ENCODE results near the gene AMOTL1.

Gene AMOTL1

GRCh38 chr11:94876645-94877442 is 108.7 kb downstream of the AMOTL1 start:
- no peaks in the 10 kb centered on the region for H3K27me3 ChIP-seq (ENCODE audit: insufficient read depth, low read depth, severe bottlenecking)
- DNase-seq: no peak
- no peak overlapping the region for H3K27ac ChIP-seq
- no peak for TF ChIP-seq CTCF (IDR thresholded peaks at IDR 0.05; ENCODE audit: low read depth, low read length)
- H3K36me3 ChIP-seq: peaks cover 64% of the 10 kb centered on the region
- H3K9me3 ChIP-seq (ENCODE audit: severe bottlenecking): no peaks in the 10 kb centered on the region
- no peak overlapping the region for H3K4me3 ChIP-seq (ENCODE audit: low read depth, low read length)

- Histone ChIP-seq H3K36me3 (peaks cover 56% of the 10 kb centered on the region), H3K9me3 (ENCODE audit: severe bottlenecking) (no peaks in the 10 kb centered on the region), H3K27ac (no peak overlapping the region), H3K4me3 (ENCODE audit: low read depth, low read length) (no peak overlapping the region), H3K27me3 (ENCODE audit: insufficient read depth, low read depth, severe bottlenecking) (no peaks in the 10 kb centered on the region)
- TF ChIP-seq CTCF (IDR thresholded peaks at IDR 0.05; ENCODE audit: low read depth, low read length): no peak
- DNase-seq: no peak
These were observed 109.5 kb downstream of the AMOTL1 start for GRCh38 chr11:94877443-94878200.

GRCh38 chr11:94879006-94879405 is 110.8 kb downstream of the AMOTL1 start:
- no peaks in the 10 kb centered on the region for H3K27me3 ChIP-seq (ENCODE audit: insufficient read depth, low read depth, severe bottlenecking)
- DNase-seq: no peak
- no peak overlapping the region for H3K4me3 ChIP-seq (ENCODE audit: low read depth, low read length)
- no peak for TF ChIP-seq CTCF (IDR thresholded peaks at IDR 0.05; ENCODE audit: low read depth, low read length)
- peaks cover 51% of the 10 kb centered on the region for H3K36me3 ChIP-seq
- H3K9me3 ChIP-seq (ENCODE audit: severe bottlenecking): no peaks in the 10 kb centered on the region
- no peak overlapping the region for H3K27ac ChIP-seq

GRCh38 chr11:94880216-94880615 is 112.1 kb downstream of the AMOTL1 start:
- Histone ChIP-seq H3K27ac (no peak overlapping the region), H3K36me3 (peaks cover 40% of the 10 kb centered on the region), H3K4me3 (ENCODE audit: low read depth, low read length) (no peak overlapping the region), H3K27me3 (ENCODE audit: insufficient read depth, low read depth, severe bottlenecking) (no peaks in the 10 kb centered on the region), H3K9me3 (ENCODE audit: severe bottlenecking) (no peaks in the 10 kb centered on the region)
- no peak for TF ChIP-seq CTCF (IDR thresholded peaks at IDR 0.05; ENCODE audit: low read depth, low read length)
- no peak for DNase-seq

GRCh38 chr11:94882931-94883330 is 114.8 kb downstream of the AMOTL1 start:
- DNase-seq: no peak
- no peak for TF ChIP-seq CTCF (IDR thresholded peaks at IDR 0.05; ENCODE audit: low read depth, low read length)
- Histone ChIP-seq H3K36me3 (peaks cover 14% of the 10 kb centered on the region), H3K4me3 (ENCODE audit: low read depth, low read length) (no peak overlapping the region), H3K27me3 (ENCODE audit: insufficient read depth, low read depth, severe bottlenecking) (no peaks in the 10 kb centered on the region), H3K27ac (no peak overlapping the region), H3K9me3 (ENCODE audit: severe bottlenecking) (no peaks in the 10 kb centered on the region)
